SK-N-SH (cell line): ENCODE measurements around the gene INIP. TPM values are rescaled to one million over a fixed set of nuclear protein-coding genes. Genes with fewer than 3 reads are reported as not detected.

Experiments used
- CTCF ChIA-PET: fragments of 300-600, 350-600 bp; formaldehyde crosslinking; extraction: SDS; loops from one replicate; lab custom pipeline; 2021; lab: Yijun Ruan, JAX
- POLR2A ChIA-PET: fragments of 350-600 bp; sonication (Branson Sonifier 250); formaldehyde crosslinking; extraction: SDS; loops from one replicate; lab custom pipeline; 2020; ENCODE audit warnings: antibody characterized with exemption, inconsistent platforms; lab: Yijun Ruan, JAX
- DNase-seq: peaks from one replicate; pipeline ENCODE4 v3.0.0; 2012
- H2AFZ ChIP-seq: fragments of 200-600 bp; sonication (generic); 2 replicates; pipeline ENCODE4 v1.8.1; 2016; ENCODE audit warnings: antibody characterized with exemption, mild to moderate bottlenecking, low read depth
- H3F3A ChIP-seq: fragments of 200-600 bp; sonication (generic); replicated peaks from 2 replicates; pipeline ENCODE3; 2016; ENCODE audit warnings: antibody characterized with exemption, mild to moderate bottlenecking; ENCODE audit not compliant: insufficient read depth
- H3K27ac ChIP-seq, 2 experiments: fragments of 200-500 bp in 1 of 2; fragments of 200-600 bp in 1 of 2; sonication (Bioruptor generic) in 1 of 2; sonication (generic), shearing (Covaris generic) in 1 of 2; 2 replicates each; pipeline versions ENCODE4 v1.5.1 to v1.6.1; 2014 to 2016; ENCODE audit warnings: low read depth in 2 of 2, inconsistent platforms in 1 of 2, low read length in 1 of 2, mild to moderate bottlenecking in 1 of 2, mixed read lengths in 1 of 2
- H3K27me3 ChIP-seq: fragments of 200-600 bp; sonication (generic), shearing (Covaris generic); 2 replicates; pipeline ENCODE4 v1.6.1; 2016; ENCODE audit warnings: mixed run types; ENCODE audit not compliant: insufficient read depth
- H3K36me3 ChIP-seq, 2 experiments: fragments of 200-500 bp in 1 of 2; fragments of 200-600 bp in 1 of 2; sonication (Bioruptor generic) in 1 of 2; sonication (generic) in 1 of 2; replicated peaks in 1 of 2; 2 replicates each; pipeline versions ENCODE3 to v1.5.1; 2014 to 2016; ENCODE audit warnings: low read length in 1 of 2, mild to moderate bottlenecking in 1 of 2; ENCODE audit not compliant: insufficient read depth in 2 of 2, control insufficient read depth in 1 of 2
- H3K4me1 ChIP-seq, 2 experiments: fragments of 200-500 bp in 1 of 2; fragments of 200-600 bp in 1 of 2; sonication (Bioruptor generic) in 1 of 2; sonication (generic), shearing (Covaris generic) in 1 of 2; 2 replicates each; pipeline versions ENCODE4 v1.5.1 to v1.6.1; 2014 to 2016; ENCODE audit warnings: low read depth in 1 of 2, low read length in 1 of 2, mixed run types in 1 of 2; ENCODE audit not compliant: insufficient read depth in 2 of 2, control insufficient read depth in 1 of 2
- H3K4me2 ChIP-seq: fragments of 200-600 bp; sonication (generic), shearing (Covaris generic); 2 replicates; pipeline ENCODE4 v1.6.1; 2017; ENCODE audit warnings: mixed run types
- H3K4me3 ChIP-seq, 2 experiments: fragments of 200-500 bp in 1 of 2; fragments of 200-600 bp in 1 of 2; sonication (Bioruptor generic) in 1 of 2; sonication (generic), shearing (Covaris generic) in 1 of 2; 2 replicates each; pipeline versions ENCODE4 v1.5.1 to v1.8.1; 2014 to 2016; ENCODE audit warnings: low read depth in 2 of 2, inconsistent platforms in 1 of 2, low read length in 1 of 2, mild to moderate bottlenecking in 1 of 2, mixed read lengths in 1 of 2, moderate library complexity in 1 of 2
- H3K79me2 ChIP-seq: fragments of 200-600 bp; sonication (generic); 2 replicates; pipeline ENCODE4 v1.8.1; 2017; ENCODE audit warnings: mild to moderate bottlenecking; ENCODE audit not compliant: insufficient read depth
- H3K9ac ChIP-seq: fragments of 200-600 bp; sonication (generic); 2 replicates; pipeline ENCODE4 v1.6.1; 2017; ENCODE audit warnings: mixed run types
- H3K9me2 ChIP-seq: fragments of 200-600 bp; sonication (generic); 2 replicates; pipeline ENCODE4 v1.6.1; 2017; ENCODE audit warnings: mixed run types
- H3K9me3 ChIP-seq: fragments of 200-600 bp; sonication (generic); 2 replicates; pipeline ENCODE4 v1.6.1; 2017; ENCODE audit warnings: mixed run types, mild to moderate bottlenecking, moderate library complexity
- H4K20me1 ChIP-seq: fragments of 200-600 bp; sonication (generic); 2 replicates; pipeline ENCODE4 v1.6.1; 2017; ENCODE audit warnings: mild to moderate bottlenecking, mixed run types; ENCODE audit not compliant: insufficient read depth
- CHD2 ChIP-seq: fragments of 150-350 bp; IDR thresholded peaks from 2 replicates; pipeline ENCODE4 v1.6.1; 2018; ENCODE audit warnings: low read length; ENCODE audit not compliant: partially characterized antibody
- CTCF ChIP-seq: fragments of 200-600 bp; sonication (generic); IDR thresholded peaks from 2 replicates; pipeline ENCODE4 v1.6.1; 2017; ENCODE audit warnings: antibody characterized with exemption, mild to moderate bottlenecking, moderate library complexity
- EZH2phosphoT487 ChIP-seq: fragments of 200-600 bp; sonication (generic); IDR thresholded peaks from 2 replicates; pipeline ENCODE4 v1.6.1; 2017; ENCODE audit warnings: low read depth, mixed run types, mild to moderate bottlenecking, antibody characterized with exemption, moderate library complexity, borderline replicate concordance
- FOSL2 ChIP-seq: IDR thresholded peaks from 2 replicates; pipeline ENCODE4 v1.4.0; 2012; ENCODE audit warnings: low read depth, mild to moderate bottlenecking, moderate library complexity, borderline replicate concordance
- FOXJ3 ChIP-seq: sonication (generic); formaldehyde crosslinking; IDR thresholded peaks from 2 replicates; pipeline ENCODE4 v1.5.1; 2020; ENCODE audit warnings: mild to moderate bottlenecking, missing genetic modification reagents
- FOXM1 ChIP-seq: IDR thresholded peaks from 2 replicates; pipeline ENCODE4 v1.4.0; 2012; ENCODE audit warnings: low read depth, mild to moderate bottlenecking
- GABPA ChIP-seq: IDR thresholded peaks from 2 replicates; pipeline ENCODE4 v1.4.0; 2012; ENCODE audit warnings: low read depth, mild to moderate bottlenecking
- GATA2 ChIP-seq: sonication (generic); formaldehyde crosslinking; IDR thresholded peaks from 2 replicates; pipeline ENCODE4 v1.5.0; 2020; ENCODE audit warnings: mild to moderate bottlenecking, missing genetic modification reagents
- JUND ChIP-seq: IDR thresholded peaks from 2 replicates; pipeline ENCODE4 v1.4.0; 2012
- NFIC ChIP-seq: IDR thresholded peaks from 2 replicates; pipeline ENCODE4 v1.4.0; 2012; ENCODE audit warnings: borderline replicate concordance
- NRF1 ChIP-seq: IDR thresholded peaks from 2 replicates; pipeline ENCODE4 v1.6.1; 2012; ENCODE audit warnings: low read depth, mild to moderate bottlenecking, low read length
- PBX3 ChIP-seq: IDR thresholded peaks from 2 replicates; pipeline ENCODE4; 2012
- POLR2AphosphoS5 ChIP-seq: IDR thresholded peaks from 2 replicates; pipeline ENCODE4 v1.6.1; 2012; ENCODE audit warnings: low read depth, low read length
- RAD21 ChIP-seq: IDR thresholded peaks from 2 replicates; pipeline ENCODE4 v1.6.1; 2012; ENCODE audit warnings: mild to moderate bottlenecking, low read length
- RFX5 ChIP-seq: IDR thresholded peaks from 2 replicates; pipeline ENCODE4 v1.6.1; 2012; ENCODE audit warnings: mild to moderate bottlenecking, improper control_type of control experiment, low read length
- SMC3 ChIP-seq: IDR thresholded peaks from 2 replicates; pipeline ENCODE4 v1.6.1; 2012; ENCODE audit warnings: low read depth, low read length, improper control_type of control experiment
- TAF1 ChIP-seq: IDR thresholded peaks from 2 replicates; pipeline ENCODE4 v1.6.1; 2012; ENCODE audit warnings: low read depth, mild to moderate bottlenecking, low read length, moderate library complexity, borderline replicate concordance
- TCF12 ChIP-seq: IDR thresholded peaks from 2 replicates; pipeline ENCODE4 v1.4.0; 2012
- TEAD4 ChIP-seq: IDR thresholded peaks from 2 replicates; pipeline ENCODE4 v1.4.0; 2012; ENCODE audit warnings: mild to moderate bottlenecking, borderline replicate concordance; ENCODE audit not compliant: insufficient read depth
- USF1 ChIP-seq: IDR thresholded peaks from 2 replicates; pipeline ENCODE4 v1.4.0; 2012; ENCODE audit warnings: low read depth, borderline replicate concordance
- YY1 ChIP-seq: IDR thresholded peaks from 2 replicates; pipeline ENCODE4 v1.4.0; 2012; ENCODE audit warnings: low read depth, mild to moderate bottlenecking
- ZBTB33 ChIP-seq: IDR thresholded peaks from 2 replicates; pipeline ENCODE4 v1.4.0; 2012; ENCODE audit warnings: low read depth, borderline replicate concordance
- WGBS: methylation state at CpG from one replicate; pipeline ENCODE4 v1.1.6; 2017; ENCODE audit warnings: low lambda C conversion rate; 5-methylcytosine and 5-hydroxymethylcytosine counted together
- polyA plus RNA-seq, 3 experiments: library from polyadenylated mRNA; depleted of rRNA; stranded (reverse); fragments of >200 nt; gene quantifications; 2 replicates each; pipeline ENCODE4 v1.2.3, GENCODE V29; 2012

INIP gene
- polyA plus RNA-seq, 1 of the 3 experiments (the other 2 are of a cell fraction), result 7.9 TPM

- WGBS, result 96% methylated on average over 4 of the region's 4 CpGs
- H3K79me2 ChIP-seq, result peaks cover 30% of the 10 kb centered on the region
- TF ChIP-seq RFX5 (no peak), TCF12 (no peak), YY1 (no peak), CHD2 (no peak), RAD21 (no peak), NRF1 (no peak), CTCF (no peak), NFIC (no peak), GATA2 (CRISPR knock-in tag) (no peak), FOXM1 (no peak)
- H2AFZ ChIP-seq, result no peak overlapping the region
- no peaks in the 10 kb centered on the region for H3K36me3 ChIP-seq
- no peak overlapping the region for H3K4me3 ChIP-seq
- no peaks in the 10 kb centered on the region for H3K27me3 ChIP-seq
- H4K20me1 ChIP-seq, result no peaks in the 10 kb centered on the region
- H3K9ac ChIP-seq, result no peak overlapping the region
- H3K27ac ChIP-seq, result no peak overlapping the region
- H3K4me2 ChIP-seq, result no peak overlapping the region
- ChIA-PET CTCF (no interaction called here), POLR2A (no interaction called here)
- no peak for DNase-seq
- H3K9me3 ChIP-seq, result no peaks in the 10 kb centered on the region
- no peaks in the 10 kb centered on the region for H3K9me2 ChIP-seq
- H3F3A ChIP-seq, result peaks cover 22% of the 10 kb centered on the region
- peaks cover 6 to 13% of the 10 kb centered on the region in 2 experiments; a peak in 3 of 4 replicates for H3K4me1 ChIP-seq
Observed at GRCh38 chr9:112755675-112756074, 37.8 kb upstream of the INIP start.

- Histone ChIP-seq H3K36me3 (no peaks in the 10 kb centered on the region), H3K9me3 (no peaks in the 10 kb centered on the region), H3K4me2 (no peak overlapping the region), H3K9me2 (no peaks in the 10 kb centered on the region), H3K27ac (0 out of 4 replicates have a peak overlapping the region, but pooled peaks of 1 of the 2 experiments have one; percentile 2), H3K4me1 (peaks cover 6 to 13% of the 10 kb centered on the region in 2 experiments; a peak in 3 of 4 replicates), H3K9ac (no peak overlapping the region), H2AFZ (no peak overlapping the region), H3K4me3 (no peak overlapping the region), H3F3A (peaks cover 22% of the 10 kb centered on the region), H3K79me2 (peaks cover 27% of the 10 kb centered on the region), H4K20me1 (no peaks in the 10 kb centered on the region)
- ChIA-PET POLR2A (no interaction called here), CTCF (no interaction called here)
- 87% methylated on average over 5 of the region's 5 CpGs for WGBS
- no peak for DNase-seq
- TF ChIP-seq NFIC (no peak), POLR2AphosphoS5 (no peak), ZBTB33 (no peak), FOXJ3 (CRISPR knock-in tag) (no peak), FOSL2 (no peak), FOXM1 (no peak), USF1 (no peak), TEAD4 (no peak), EZH2phosphoT487 (no peak), TCF12 (no peak), GABPA (no peak), JUND (no peak), GATA2 (CRISPR knock-in tag) (no peak), RFX5 (no peak), CHD2 (no peak), PBX3 (no peak), SMC3 (no peak), TAF1 (no peak)
- TF ChIP-seq, all 33 proteins: peak for 0
- H3K27me3 ChIP-seq, result no peaks in the 10 kb centered on the region
Observed at GRCh38 chr9:112755016-112755427, 37.1 kb upstream of the INIP start.
